Measurements from ENCODE around the gene KLC1. TPM values are rescaled to one million over a fixed set of nuclear protein-coding genes. Genes with fewer than 3 reads are reported as not detected.

KLC1 gene
- total RNA-seq, 1 experiment from 2014 or later, result 121 TPM

DNA sequence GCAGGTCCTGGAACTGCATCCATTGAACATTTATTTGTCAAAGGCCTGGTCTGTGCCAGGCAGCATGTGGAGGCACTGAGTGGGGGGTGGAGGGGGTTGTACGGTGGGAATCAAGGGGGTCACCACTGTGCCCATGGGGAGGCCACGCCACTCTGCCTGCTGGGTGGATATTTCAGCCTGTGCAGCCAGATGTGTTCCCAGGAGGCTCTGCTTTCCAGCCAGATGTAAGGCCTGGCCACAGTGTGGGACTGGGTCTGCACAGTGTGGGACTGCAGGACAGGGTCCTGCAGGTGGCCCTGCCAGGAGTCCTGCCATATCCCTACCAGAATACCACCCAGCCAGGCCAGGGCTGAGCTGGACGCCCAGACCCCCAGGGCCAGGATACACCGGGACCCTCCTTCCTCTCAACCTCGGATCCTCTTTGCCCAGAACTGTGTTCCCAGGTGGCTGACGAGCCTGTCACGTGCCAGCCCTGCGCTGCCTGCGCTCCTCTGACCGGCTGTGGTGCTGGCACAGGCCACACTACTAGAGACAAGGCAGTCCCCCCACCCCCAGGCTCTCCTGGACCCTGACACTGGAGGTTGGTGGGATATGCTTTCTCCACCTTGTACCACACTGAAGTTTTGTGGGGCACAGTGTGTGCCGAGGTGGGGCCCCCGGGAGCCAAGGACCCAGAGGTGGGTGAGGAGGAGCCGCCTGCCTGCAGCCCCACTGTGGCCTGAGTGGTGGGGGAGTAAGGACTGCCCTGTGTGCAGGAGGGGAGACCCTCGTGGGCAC lies 68.8 kb downstream of the KLC1 start:
- Histone ChIP-seq H3K9ac (ENCODE audit: low read length) (no peak overlapping the region), H3K9me3 (ENCODE audit: control insufficient read depth in 1 of 2, insufficient read depth in 1 of 2, low read depth in 1 of 2, low read length in 2 of 2) (no peaks in the 10 kb centered on the region), H3K9me2 (ENCODE audit: insufficient read depth) (no peaks in the 10 kb centered on the region), H3K4me1 (ENCODE audit: control insufficient read depth in 1 of 2, insufficient read depth in 2 of 2, low read length in 2 of 2) (no peaks in the 10 kb centered on the region), H3K79me2 (ENCODE audit: insufficient read depth, low read length) (peaks cover 7% of the 10 kb centered on the region; the same call in 1 of the 2 replicates), H3K4me3 (replicated peaks in 1 of 2; ENCODE audit: low read depth in 1 of 2, low read length in 2 of 2) (no peak overlapping the region), H4K20me1 (ENCODE audit: insufficient read depth) (no peaks in the 10 kb centered on the region), H3K27me3 (ENCODE audit: insufficient read depth, low read length) (no peaks in the 10 kb centered on the region), H3K36me3 (ENCODE audit: control insufficient read depth in 1 of 2, insufficient read depth in 2 of 2, low read length in 2 of 2) (peaks cover 4 to 8% of the 10 kb centered on the region in 2 experiments; a peak in 3 of 4 replicates), H2AFZ (ENCODE audit: low read depth, low read length, poor library complexity, severe bottlenecking) (no peak overlapping the region), H3K27ac (ENCODE audit: low read depth, low read length) (peak overlapping the region; percentile 7; the same call in 1 of the 2 replicates), H3K4me2 (ENCODE audit: low read length) (no peak overlapping the region)
- RAD21 ChIA-PET (ENCODE audit: low non-redundant PET in 1 of 2, low total read pairs in 2 of 2, uncharacterized antibody in 2 of 2, unreplicated experiment in 2 of 2), result no interaction called here
- intact Hi-C loops (cut with micrococcal nuclease), result no loop called here
- ATAC-seq, result peak; percentile 6; the same call in 1 of the 2 replicates
- CTCF ChIA-PET, result no interaction called here
- POLR2A ChIA-PET, result no interaction called here
- DNase-seq (ENCODE audit: low read depth, low spot score), result no peak
- TF ChIP-seq ZFX (IDR thresholded peaks at IDR 0.05) (no peak), POLR2AphosphoS5 (IDR thresholded peaks at IDR 0.05; ENCODE audit: low read depth, low read length) (peak; percentile 6; the same call in 1 of the 2 replicates)
- BruUV-seq (replicated peaks), result no TSS peak

DNA sequence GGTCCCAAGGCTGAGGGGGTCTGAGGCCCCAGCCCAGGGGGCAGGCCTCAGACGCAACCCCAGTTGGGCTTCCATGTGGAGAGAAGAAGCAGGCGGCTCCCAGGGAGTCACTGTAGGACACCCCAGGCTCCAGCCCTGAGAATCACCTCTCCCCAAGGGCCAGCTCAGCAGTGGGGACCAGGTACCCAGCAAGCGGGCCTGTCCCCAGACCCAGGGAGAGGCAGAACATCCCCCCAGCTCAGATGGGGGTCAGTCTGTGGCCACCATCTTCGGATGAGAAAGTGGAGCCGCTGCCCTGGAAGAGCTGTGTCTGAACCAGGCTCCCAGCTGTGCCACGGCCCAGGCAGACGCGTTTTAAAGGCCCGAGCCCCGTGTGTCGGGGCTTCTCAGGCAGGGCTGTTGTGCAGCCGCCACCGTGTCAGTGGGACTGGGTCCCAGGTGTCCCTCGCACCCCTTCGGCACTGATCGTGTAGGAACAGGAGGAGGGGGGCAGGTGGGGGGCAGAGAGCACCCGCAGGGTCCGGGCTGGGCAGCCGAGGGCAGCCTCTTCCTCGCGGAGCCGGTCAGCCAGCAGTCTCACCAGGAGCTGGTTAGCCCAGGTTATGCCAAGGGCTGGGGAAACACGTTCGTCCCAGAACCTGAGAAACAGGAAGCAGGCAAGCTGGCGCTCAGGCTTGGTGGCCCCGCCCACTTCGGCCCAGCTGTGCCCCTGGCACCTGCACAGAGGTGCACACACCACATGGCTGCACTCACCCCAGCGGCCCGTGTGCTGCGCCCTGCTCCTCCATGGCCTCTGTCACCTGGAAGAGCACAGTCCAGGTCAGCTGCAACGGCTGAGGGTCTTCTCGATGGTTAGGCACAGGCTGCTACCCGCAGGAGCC lies 69.6 kb downstream of the KLC1 start:
- Histone ChIP-seq H3K4me2 (ENCODE audit: low read length) (no peak overlapping the region), H3K79me2 (ENCODE audit: insufficient read depth, low read length) (peaks cover 7% of the 10 kb centered on the region; the same call in 1 of the 2 replicates), H3K27ac (ENCODE audit: low read depth, low read length) (no peak overlapping the region), H3K4me3 (replicated peaks in 1 of 2; ENCODE audit: low read depth in 1 of 2, low read length in 2 of 2) (no peak overlapping the region), H3K27me3 (ENCODE audit: insufficient read depth, low read length) (no peaks in the 10 kb centered on the region), H2AFZ (ENCODE audit: low read depth, low read length, poor library complexity, severe bottlenecking) (no peak overlapping the region), H3K4me1 (ENCODE audit: control insufficient read depth in 1 of 2, insufficient read depth in 2 of 2, low read length in 2 of 2) (no peaks in the 10 kb centered on the region), H3K9me3 (ENCODE audit: control insufficient read depth in 1 of 2, insufficient read depth in 1 of 2, low read depth in 1 of 2, low read length in 2 of 2) (no peaks in the 10 kb centered on the region), H3K9ac (ENCODE audit: low read length) (no peak overlapping the region), H4K20me1 (ENCODE audit: insufficient read depth) (no peaks in the 10 kb centered on the region), H3K36me3 (ENCODE audit: control insufficient read depth in 1 of 2, insufficient read depth in 2 of 2, low read length in 2 of 2) (peaks cover 4 to 5% of the 10 kb centered on the region in 2 experiments; a peak in 3 of 4 replicates), H3K9me2 (ENCODE audit: insufficient read depth) (no peaks in the 10 kb centered on the region)
- TF ChIP-seq, protein P1, sequence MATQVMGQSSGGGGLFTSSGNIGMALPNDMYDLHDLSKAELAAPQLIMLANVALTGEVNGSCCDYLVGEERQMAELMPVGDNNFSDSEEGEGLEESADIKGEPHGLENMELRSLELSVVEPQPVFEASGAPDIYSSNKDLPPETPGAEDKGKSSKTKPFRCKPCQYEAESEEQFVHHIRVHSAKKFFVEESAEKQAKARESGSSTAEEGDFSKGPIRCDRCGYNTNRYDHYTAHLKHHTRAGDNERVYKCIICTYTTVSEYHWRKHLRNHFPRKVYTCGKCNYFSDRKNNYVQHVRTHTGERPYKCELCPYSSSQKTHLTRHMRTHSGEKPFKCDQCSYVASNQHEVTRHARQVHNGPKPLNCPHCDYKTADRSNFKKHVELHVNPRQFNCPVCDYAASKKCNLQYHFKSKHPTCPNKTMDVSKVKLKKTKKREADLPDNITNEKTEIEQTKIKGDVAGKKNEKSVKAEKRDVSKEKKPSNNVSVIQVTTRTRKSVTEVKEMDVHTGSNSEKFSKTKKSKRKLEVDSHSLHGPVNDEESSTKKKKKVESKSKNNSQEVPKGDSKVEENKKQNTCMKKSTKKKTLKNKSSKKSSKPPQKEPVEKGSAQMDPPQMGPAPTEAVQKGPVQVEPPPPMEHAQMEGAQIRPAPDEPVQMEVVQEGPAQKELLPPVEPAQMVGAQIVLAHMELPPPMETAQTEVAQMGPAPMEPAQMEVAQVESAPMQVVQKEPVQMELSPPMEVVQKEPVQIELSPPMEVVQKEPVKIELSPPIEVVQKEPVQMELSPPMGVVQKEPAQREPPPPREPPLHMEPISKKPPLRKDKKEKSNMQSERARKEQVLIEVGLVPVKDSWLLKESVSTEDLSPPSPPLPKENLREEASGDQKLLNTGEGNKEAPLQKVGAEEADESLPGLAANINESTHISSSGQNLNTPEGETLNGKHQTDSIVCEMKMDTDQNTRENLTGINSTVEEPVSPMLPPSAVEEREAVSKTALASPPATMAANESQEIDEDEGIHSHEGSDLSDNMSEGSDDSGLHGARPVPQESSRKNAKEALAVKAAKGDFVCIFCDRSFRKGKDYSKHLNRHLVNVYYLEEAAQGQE (IDR thresholded peaks at IDR 0.05; ENCODE audit: low read depth), result no peak
- no peak for TF ChIP-seq FOSL1 (IDR thresholded peaks at IDR 0.05; ENCODE audit: low read depth)
- no peak for DNase-seq (ENCODE audit: low read depth, low spot score)
- intact Hi-C loops (cut with micrococcal nuclease), result no loop called here
- peak; percentile 18; the same call in 1 of the 2 replicates for ATAC-seq
- RAD21 ChIA-PET (ENCODE audit: low non-redundant PET in 1 of 2, low total read pairs in 2 of 2, uncharacterized antibody in 2 of 2, unreplicated experiment in 2 of 2), result no interaction called here
- CTCF ChIA-PET, result no interaction called here
- POLR2A ChIA-PET, result no interaction called here
- no TSS peak for BruUV-seq (replicated peaks)

All from HCT116 (cell line).